ENCODE measurements around the gene STMND1. TPM values are rescaled to one million over a fixed set of nuclear protein-coding genes. Genes with fewer than 3 reads are reported as not detected.

The STMND1 gene
- total and polyA plus RNA-seq, 2 donors (not counting 1 experiment from before 2014, with no cell fraction given) = 0.06 TPM; not detected in 1

DNA sequence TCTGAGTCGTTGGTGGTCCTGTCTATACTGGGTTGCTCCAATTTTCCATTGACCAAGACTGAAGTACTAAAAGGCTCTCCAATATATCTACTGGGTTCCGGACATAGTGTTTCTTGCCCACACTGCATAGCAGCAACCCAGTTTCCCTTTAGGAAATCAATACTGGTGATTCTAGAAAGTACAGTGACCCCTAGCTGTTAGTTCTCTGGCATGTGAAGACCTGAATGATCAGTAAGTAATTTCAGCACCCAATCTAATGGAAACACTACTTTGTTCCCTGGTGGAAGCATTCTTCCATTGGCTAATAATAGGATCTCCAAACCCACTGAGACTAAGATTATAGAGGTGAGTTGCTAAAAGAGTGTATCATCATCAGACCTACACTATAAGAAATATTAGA, 40.8 kb upstream of the STMND1 start:
- H3K36me3 ChIP-seq (ENCODE audit: control insufficient read depth, insufficient read depth, low read length) = no peaks in the 10 kb centered on the region
- no peak overlapping the region for H3K9ac ChIP-seq (ENCODE audit: insufficient read depth, low read length)
- H3K27me3 ChIP-seq (ENCODE audit: control insufficient read depth, insufficient read depth, low read length) = no peaks in the 10 kb centered on the region
- no peak overlapping the region for H3K4me2 ChIP-seq (ENCODE audit: extremely low read depth, insufficient read depth, low read length)
- no peaks in the 10 kb centered on the region for H3K79me2 ChIP-seq (ENCODE audit: control insufficient read depth, insufficient read depth, low read length)
- no peaks in the 10 kb centered on the region for H4K20me1 ChIP-seq (ENCODE audit: control insufficient read depth, extremely low read depth, insufficient read depth, low read length)
- DNase-seq (ENCODE audit: low read depth in 2 of 2) = no peak
- no peaks in the 10 kb centered on the region for H3K4me1 ChIP-seq (ENCODE audit: control insufficient read depth, extremely low read depth, insufficient read depth, low read length)
- TF ChIP-seq EZH2 (IDR thresholded peaks at IDR 0.05; ENCODE audit: low read length, missing control alignments) = no peak
- TF ChIP-seq, protein P1, sequence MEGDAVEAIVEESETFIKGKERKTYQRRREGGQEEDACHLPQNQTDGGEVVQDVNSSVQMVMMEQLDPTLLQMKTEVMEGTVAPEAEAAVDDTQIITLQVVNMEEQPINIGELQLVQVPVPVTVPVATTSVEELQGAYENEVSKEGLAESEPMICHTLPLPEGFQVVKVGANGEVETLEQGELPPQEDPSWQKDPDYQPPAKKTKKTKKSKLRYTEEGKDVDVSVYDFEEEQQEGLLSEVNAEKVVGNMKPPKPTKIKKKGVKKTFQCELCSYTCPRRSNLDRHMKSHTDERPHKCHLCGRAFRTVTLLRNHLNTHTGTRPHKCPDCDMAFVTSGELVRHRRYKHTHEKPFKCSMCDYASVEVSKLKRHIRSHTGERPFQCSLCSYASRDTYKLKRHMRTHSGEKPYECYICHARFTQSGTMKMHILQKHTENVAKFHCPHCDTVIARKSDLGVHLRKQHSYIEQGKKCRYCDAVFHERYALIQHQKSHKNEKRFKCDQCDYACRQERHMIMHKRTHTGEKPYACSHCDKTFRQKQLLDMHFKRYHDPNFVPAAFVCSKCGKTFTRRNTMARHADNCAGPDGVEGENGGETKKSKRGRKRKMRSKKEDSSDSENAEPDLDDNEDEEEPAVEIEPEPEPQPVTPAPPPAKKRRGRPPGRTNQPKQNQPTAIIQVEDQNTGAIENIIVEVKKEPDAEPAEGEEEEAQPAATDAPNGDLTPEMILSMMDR (conservative IDR thresholded peaks at IDR 0.05 in 1 of 2, IDR thresholded peaks at IDR 0.05 in 1 of 2; ENCODE audit: low read depth in 1 of 2, low read length in 2 of 2) = no peak
- H3K4me3 ChIP-seq (replicated peaks in 1 of 4; ENCODE audit: control extremely low read depth in 1 of 4, insufficient read depth in 1 of 4, low read depth in 3 of 4, low read length in 4 of 4) = no peak overlapping the region
- H2AFZ ChIP-seq (ENCODE audit: low read length) = no peak overlapping the region
- no peak overlapping the region for H3K27ac ChIP-seq (ENCODE audit: insufficient read depth, low read length)
- H3K9me3 ChIP-seq (ENCODE audit: control insufficient read depth, insufficient read depth, low read depth, low read length) = no peaks in the 10 kb centered on the region

- no peak overlapping the region for H3K27ac ChIP-seq (ENCODE audit: insufficient read depth, low read length)
- H2AFZ ChIP-seq (ENCODE audit: low read length) = no peak overlapping the region
- H3K4me1 ChIP-seq (ENCODE audit: control insufficient read depth, extremely low read depth, insufficient read depth, low read length) = no peaks in the 10 kb centered on the region
- no peak for TF ChIP-seq EZH2 (IDR thresholded peaks at IDR 0.05; ENCODE audit: low read length, missing control alignments)
- TF ChIP-seq, protein P1 (conservative IDR thresholded peaks at IDR 0.05 in 1 of 2, IDR thresholded peaks at IDR 0.05 in 1 of 2; ENCODE audit: low read depth in 1 of 2, low read length in 2 of 2) = no peak
- H3K9ac ChIP-seq (ENCODE audit: insufficient read depth, low read length) = no peak overlapping the region
- no peaks in the 10 kb centered on the region for H4K20me1 ChIP-seq (ENCODE audit: control insufficient read depth, extremely low read depth, insufficient read depth, low read length)
- no peak overlapping the region for H3K4me2 ChIP-seq (ENCODE audit: extremely low read depth, insufficient read depth, low read length)
- no peaks in the 10 kb centered on the region for H3K36me3 ChIP-seq (ENCODE audit: control insufficient read depth, insufficient read depth, low read length)
- H3K27me3 ChIP-seq (ENCODE audit: control insufficient read depth, insufficient read depth, low read length) = no peaks in the 10 kb centered on the region
- no peak overlapping the region for H3K4me3 ChIP-seq (replicated peaks in 1 of 4; ENCODE audit: control extremely low read depth in 1 of 4, insufficient read depth in 1 of 4, low read depth in 3 of 4, low read length in 4 of 4)
- H3K79me2 ChIP-seq (ENCODE audit: control insufficient read depth, insufficient read depth, low read length) = no peaks in the 10 kb centered on the region
- DNase-seq (ENCODE audit: low read depth in 2 of 2) = no peak
- no peaks in the 10 kb centered on the region for H3K9me3 ChIP-seq (ENCODE audit: control insufficient read depth, insufficient read depth, low read depth, low read length)
Observed at GRCh38 chr6:17062871-17063440, 38.9 kb upstream of the STMND1 start.

DNA sequence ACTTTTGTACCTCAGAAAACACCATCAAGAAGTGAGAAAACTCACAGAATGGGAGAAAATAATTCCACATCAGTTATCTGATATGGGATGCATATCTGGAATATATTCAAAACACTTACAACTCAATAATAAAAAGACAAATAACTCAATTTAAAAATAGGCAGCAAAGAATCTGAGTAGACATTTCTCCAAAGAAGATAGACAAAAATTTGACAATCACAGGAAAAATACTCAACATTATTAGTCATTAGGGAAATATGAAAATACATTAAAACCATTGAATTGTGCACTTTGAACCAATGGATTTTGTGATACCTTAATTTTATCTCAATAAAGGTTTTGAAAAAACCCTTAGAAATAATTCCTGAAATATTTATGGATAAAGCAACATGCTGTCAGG, 36.9 kb upstream of the STMND1 start:
- Histone ChIP-seq H3K36me3 (ENCODE audit: control insufficient read depth, insufficient read depth, low read length) (no peaks in the 10 kb centered on the region), H3K9ac (ENCODE audit: insufficient read depth, low read length) (no peak overlapping the region), H3K79me2 (ENCODE audit: control insufficient read depth, insufficient read depth, low read length) (no peaks in the 10 kb centered on the region), H2AFZ (ENCODE audit: low read length) (no peak overlapping the region), H3K27me3 (ENCODE audit: control insufficient read depth, insufficient read depth, low read length) (no peaks in the 10 kb centered on the region), H3K4me2 (ENCODE audit: extremely low read depth, insufficient read depth, low read length) (no peak overlapping the region), H3K4me1 (ENCODE audit: control insufficient read depth, extremely low read depth, insufficient read depth, low read length) (no peaks in the 10 kb centered on the region), H3K9me3 (ENCODE audit: control insufficient read depth, insufficient read depth, low read depth, low read length) (no peaks in the 10 kb centered on the region), H3K27ac (ENCODE audit: insufficient read depth, low read length) (no peak overlapping the region), H4K20me1 (ENCODE audit: control insufficient read depth, extremely low read depth, insufficient read depth, low read length) (no peaks in the 10 kb centered on the region), H3K4me3 (replicated peaks in 1 of 4; ENCODE audit: control extremely low read depth in 1 of 4, insufficient read depth in 1 of 4, low read depth in 3 of 4, low read length in 4 of 4) (no peak overlapping the region)
- TF ChIP-seq, protein P1 (conservative IDR thresholded peaks at IDR 0.05 in 1 of 2, IDR thresholded peaks at IDR 0.05 in 1 of 2; ENCODE audit: low read depth in 1 of 2, low read length in 2 of 2) = no peak
- no peak for TF ChIP-seq EZH2 (IDR thresholded peaks at IDR 0.05; ENCODE audit: low read length, missing control alignments)
- no peak for DNase-seq (ENCODE audit: low read depth in 2 of 2)

All from fibroblast of lung (primary cell).